Islet precursor cell (in vitro differentiated cells): ENCODE data around the gene HOXB8.

Source experiments
- DNase-seq: peaks from one replicate; pipeline ENCODE4 v3.0.0-alpha.2; 2018

The HOXB8 gene

DNA sequence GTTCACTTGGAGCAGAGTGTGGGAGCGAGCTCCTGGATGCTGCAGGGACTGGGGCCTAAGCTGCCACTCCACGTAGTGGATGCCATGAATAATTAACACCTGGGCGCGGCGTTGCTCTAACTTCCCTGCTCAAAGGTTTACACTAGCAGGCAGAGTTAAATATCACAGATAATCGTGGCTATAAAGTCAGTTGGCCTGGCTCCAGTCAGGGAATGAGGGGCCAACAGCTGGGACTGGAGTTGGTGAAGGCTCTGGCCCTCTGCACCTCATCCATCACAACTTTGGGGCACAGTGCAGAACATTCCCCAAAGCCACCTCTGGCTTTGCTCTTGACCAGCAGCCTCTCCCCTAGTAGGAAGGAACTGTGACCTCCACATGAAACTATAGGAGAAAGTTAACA, 47.9 kb downstream of the HOXB8 start:
- no peak for DNase-seq

DNA sequence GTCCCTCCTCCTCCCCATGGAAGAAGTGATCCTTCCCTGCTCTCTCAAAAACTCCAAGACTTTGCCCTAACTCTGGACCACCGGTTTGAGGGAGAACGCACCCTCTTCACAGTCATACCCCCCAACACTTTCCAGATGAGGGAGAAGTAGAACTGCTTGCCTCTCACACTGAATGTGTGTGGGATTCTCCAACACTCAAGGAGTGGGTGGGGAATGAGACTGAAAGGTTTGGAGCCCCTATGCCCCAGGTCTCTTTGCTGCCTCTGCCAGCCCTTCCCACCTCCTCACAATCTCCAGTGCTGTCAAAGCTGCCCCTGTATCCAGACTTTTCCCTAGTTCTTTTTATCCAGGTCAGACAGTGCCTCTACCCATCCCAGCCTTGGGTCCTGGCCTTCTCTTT, 48.4 kb downstream of the HOXB8 start:
- no peak for DNase-seq

DNA sequence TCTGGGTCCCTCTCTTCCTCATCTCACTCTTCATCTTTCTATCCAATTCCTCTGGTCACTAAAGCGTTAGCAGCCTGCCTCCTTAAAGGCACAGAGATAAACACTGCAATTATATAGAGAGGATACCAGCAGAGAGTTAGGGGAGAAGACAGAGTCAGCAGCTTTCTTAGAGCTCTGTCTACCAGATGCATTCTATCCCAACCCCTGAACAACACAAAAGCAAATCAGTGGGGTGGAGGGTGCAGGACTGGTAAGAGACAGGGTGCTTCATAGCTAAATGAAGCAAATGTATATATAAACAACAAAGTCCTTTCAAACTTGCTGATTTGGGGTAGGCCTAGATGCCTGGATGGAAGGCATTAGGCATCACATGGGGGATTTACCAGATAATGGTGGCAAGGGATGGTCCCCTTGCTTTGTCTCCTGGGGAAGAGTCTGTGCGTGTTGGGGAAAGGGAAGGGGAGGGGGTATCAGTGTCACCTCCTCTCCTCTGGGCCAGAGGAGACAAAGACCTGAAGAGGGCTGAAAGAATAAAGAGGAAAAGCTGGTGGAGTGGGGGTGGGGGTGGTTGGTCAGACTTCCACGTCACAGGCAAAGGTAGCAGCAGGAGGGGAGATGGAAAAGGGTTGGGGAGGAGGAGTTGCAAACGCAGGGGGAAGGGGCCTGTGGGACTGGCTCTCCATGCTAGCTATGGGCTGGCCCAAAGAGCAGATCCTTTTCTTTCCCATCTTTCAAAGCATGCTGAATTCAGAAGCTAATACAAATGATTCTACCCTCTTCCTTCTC, 49.0 kb downstream of the HOXB8 start:
- no peak for DNase-seq

DNA sequence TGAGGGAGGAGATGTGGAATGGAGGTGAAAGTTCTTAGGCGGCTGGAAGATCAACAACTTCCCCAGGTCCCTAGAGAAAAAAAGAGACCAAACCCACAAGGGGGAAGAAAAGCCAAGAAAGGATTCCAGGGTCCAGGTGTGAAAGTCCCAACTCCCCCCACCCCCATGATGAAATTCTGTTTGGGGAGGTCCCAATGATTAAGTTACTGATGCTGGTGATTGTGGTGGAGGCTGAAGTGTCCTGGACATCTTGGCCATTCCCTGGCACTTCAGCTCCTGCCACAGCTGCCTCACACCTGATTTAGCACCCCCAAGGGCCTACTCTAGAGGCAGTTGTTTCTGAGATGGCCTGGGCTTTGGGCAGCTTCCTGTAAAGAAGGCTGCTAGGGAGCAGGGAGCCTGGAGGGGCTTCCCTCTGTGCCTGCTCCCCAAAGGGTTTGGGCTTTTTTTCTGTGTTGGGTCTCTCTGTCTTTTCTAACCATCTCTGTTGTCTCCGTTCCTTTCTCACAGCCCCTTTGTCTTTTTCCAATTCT, 50.0 kb downstream of the HOXB8 start:
- no peak for DNase-seq

DNA sequence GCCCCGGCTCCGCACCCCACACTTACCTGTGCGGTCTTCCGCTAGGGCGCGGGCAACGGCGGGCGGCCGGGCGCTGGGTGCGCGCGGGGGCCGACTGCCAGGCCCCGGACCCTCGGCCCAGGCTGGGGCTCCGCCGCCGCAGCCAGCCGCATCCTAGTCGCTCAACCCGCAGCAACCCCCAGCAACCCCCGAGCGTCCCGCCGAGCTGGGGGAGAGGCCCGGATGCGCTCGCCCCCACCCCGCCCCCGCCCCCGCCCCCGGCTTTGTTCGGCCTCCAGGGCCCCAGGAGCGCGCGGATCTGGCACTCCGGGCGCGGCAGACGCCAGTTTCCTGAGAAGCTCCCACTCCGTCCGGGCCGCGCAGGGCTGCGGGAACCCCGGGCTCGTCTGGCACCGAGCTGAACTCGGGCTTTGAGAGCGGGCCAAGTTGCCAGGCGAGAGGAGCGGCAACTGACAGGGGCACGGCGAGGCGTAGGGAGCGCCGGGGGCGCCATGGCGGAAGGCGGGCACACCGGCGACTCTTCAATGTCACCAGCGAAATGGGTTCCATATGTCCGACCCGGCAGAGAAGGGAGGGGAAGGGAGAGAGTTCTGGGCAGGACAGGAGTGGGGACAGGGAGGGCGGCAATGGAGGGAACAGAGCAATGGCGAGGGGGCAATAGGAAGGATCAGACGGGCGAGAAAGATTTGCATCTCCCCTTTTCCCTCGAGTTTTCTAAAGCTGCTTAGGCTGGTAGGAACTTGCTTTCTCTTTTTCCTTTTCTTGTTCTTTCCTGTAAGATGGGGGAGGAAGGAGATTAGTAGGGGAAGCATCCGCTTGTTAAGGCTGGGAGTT, 50.7 kb downstream of the HOXB8 start:
- no peak for DNase-seq

DNA sequence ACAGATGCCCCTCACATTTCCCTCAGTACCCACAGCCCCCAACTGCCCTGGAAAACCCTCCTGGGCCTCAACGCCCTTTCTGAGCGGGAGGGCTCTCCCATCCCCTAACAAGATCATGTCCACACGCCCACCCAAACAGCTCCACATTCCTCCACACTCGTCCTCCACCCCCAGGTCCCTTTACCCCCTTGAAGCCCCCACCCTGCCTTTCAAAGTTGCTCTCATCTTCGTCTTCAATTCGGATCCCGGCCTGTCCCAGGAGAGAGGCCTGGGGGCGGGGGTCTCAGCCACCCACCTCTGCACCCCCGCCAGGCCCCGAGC, 51.3 kb downstream of the HOXB8 start:
- no peak for DNase-seq

DNA sequence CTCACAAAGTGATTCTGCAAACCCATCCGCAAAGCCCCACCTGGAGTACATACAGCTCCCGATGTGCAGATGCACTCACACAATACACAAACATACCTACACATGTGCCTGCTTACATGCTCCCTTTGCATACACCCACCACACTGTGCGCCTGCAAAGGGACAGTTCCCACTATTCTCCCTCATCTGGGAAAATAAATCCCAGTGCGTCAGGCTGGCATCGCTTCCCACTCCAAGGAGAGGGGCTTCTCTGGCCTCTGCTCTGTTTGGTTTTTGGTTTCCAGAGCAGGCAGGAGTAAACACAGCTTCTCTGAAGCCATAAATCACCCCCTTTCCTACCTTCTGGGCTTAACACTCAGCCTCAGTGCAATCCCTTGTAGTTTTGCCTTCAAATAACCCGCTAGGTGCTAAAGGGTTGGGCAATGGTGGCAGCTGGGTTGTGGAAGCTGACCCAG, 51.7 kb downstream of the HOXB8 start:
- no peak for DNase-seq

DNA sequence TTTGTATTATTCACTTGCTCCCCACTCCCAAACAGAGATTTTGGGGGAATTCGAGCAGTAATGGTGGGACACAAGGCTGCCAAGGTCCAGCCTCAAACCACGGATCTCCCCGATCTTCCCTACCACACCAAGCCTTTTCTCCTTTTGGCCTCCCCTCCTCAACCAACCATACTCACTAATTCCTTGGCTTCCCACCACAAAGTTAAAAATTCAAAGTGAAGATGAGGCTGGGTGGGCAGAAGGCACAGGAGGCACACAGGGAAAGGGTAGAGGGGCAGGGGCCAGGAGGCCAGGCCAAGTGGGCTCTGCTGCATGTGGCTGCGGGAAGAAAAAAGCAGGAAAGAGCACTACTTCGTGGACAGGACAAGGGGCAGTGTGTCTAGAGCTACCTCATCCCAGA, 52.2 kb downstream of the HOXB8 start:
- DNase-seq, result no peak
